GM18526 (cell line): Measurements from ENCODE around the gene CYTH1.

Source experiments
- POLR2A ChIP-seq: IDR thresholded peaks from 3 replicates; pipeline ENCODE4 v1.6.1; 2011; ENCODE audit not compliant: insufficient read length; ENCODE audit errors: extremely low read depth

Gene CYTH1

DNA sequence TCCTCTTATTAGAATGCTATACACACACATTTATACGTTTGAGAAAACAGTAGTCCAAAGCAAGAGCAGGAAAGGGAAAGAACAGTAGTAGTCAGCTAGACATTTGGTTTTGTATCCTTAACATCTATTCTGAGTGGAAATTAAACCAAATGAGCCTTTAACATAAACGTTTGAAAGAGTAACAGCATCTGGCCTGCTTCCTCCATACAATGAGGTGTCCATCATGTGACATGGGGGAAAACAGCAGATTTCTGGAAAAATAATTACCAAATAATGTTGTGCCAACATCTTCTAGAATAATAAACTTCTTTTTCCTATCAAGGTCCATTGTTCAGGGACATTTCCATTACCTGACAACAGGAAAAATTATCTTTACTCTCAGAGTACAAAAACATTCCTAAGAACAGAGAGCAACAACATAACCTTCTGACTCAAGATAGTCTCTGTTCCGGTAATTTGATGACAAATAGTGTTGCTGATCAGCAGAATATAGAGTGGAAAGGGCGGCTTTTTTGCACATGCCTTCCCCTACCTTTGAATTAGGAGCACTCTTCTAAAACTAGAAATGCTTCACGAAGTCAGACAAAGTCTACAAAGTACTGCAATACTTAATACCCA is 20.2 kb downstream of the CYTH1 start:
- no peak for TF ChIP-seq POLR2A

DNA sequence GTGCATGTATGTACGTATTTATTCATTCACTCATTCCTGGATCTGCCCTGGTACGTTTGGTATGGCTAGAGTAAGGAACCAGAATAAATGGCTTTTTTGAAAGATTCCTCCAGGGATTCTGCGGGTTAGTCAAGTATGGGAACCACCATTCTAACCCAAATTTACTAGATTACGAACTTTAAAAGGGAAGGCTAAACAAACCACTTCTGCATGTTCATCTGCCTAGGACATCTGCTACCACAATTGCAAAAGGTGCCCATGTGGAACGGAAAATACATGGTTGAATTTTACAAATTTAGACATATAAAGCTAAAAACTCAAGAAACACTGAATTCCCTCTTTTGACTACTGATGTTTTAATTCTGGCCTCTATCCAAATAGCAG is 22.1 kb downstream of the CYTH1 start:
- TF ChIP-seq POLR2A: no peak

DNA sequence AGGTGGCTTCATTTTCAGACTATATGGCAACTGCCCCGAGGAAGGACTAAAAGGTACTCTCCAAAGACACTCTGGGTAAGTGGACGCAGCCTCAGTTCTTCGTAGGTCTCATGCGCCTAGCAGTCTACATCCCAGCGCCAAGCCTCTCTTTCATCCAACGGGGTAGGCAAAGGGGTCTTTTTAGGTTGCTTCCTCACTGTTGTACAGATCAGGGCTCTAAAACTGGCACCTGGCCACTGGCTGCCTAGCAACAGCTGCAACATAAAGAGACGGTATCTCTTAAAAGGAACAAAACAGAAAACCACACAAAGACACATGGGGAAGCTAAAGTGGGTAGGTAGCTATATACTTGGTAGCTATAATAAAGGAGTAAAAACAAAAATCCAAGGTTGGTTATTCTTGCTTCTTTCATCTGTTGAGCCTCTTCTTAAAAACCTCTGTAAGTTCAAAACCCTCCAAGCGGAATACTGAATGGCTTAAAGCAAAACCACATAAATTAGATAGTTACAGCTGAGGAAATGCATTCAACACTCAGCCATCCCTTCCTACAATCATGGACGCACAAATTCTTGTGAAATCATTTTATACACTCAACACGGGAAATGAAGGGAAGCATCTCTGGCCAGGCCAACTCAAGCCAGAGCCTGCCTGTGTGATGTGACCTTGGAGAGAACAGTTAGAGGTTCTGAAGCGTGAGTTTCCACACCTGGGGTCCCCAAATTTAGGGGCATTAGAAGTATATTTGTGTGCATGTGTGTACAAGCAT is 22.7 kb downstream of the CYTH1 start:
- no peak for TF ChIP-seq POLR2A

DNA sequence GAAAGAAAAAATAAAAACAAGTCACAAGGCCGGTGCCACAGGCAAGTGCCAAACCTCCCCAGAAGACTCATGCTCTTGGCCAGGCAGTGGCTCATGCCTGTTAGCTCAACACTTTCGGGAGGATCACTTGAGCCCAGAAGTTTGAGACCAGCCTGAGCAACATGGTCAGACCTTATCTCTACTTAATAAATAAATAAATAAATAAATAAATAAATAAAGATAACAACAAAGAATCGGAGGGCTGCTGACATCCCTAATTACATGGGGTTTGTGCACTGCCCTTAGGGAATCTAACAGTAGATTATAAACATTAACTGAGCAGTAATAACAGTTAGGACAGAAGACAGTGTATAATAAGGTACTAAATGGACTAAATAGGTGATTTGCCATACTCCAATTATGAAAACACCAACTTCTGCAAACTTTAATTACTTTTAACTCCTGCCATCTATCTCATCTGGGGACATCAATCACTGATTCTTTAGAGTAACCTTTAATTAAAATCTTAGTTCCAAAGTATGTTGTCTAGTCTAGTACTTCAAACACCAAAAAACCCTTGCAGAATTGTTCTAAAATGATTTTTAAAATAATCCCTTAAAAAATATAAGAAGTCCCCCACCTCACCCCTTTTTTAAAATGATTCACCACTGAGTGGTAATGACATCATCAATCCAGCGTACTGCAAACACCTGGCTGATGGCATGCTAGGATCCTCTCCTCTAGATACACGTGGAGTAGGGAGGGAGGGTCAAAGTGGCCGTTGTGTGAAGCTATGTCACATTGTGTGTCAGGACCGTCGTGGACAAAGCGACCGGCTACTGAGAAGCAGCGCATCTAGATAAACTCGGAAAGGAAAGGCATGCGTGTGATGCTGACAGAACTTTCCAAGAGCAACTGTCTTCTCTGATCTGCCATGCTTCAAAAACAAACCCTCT is 28.5 kb downstream of the CYTH1 start:
- no peak for TF ChIP-seq POLR2A

DNA sequence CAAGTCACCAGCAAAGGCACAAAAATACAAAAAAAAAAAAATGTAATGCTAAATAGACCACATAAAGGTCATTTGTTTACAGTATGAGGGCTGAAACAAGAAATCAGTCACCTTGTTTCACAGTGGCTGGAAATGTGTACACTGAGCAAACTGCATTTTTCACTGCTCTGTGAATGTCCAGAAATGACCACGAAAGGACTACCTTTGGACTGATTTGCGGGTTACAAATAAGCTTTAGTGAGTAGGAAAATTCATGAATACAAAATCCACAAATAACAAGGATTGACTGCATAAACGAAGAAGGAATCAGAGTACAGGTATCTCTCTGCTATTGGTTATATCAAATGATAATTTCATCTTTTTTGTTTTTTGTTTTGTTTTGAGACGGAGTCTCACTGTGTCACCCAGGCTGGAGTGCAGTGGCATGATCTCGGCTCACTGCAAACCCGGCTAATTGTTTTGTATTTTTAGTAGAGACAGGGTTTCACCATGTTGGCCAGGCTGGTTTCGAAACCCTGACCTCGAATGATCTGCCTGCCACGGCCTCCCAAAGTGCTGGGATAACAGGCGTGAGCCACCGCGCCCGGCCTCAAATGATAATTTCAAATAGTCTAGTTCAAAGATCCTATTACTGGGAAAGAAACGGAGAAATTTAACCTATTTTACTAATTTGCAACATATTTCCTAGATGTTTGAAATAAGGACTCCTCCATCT is 30.5 kb downstream of the CYTH1 start:
- TF ChIP-seq POLR2A: no peak

DNA sequence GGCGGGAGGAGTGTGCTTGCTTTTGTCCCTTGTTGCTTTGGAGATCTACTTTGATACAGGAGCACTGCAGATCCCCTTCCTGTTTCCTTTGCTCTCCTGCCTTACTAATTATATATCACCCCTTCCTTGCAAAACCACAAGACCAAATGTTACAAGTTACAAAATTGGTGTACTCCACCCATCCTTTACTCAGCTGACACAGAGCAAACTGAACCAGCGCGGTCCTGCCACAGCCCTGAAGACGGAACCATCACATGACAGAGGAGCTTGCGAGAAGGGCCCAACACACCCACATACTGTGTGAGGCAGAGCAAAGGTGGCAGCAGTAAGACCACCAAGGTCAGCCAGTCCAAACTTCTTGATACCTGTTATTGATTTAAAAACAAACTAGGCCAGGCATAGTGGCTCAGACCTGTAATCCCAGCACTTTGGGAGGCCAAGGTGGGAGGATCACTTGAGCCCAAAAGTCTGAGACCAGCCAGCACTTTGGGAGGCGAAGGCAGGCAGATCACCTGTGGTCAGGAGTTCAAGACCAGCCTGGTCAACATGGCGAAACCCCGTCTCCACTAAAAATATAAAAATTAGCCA is 33.2 kb downstream of the CYTH1 start:
- TF ChIP-seq POLR2A: no peak

DNA sequence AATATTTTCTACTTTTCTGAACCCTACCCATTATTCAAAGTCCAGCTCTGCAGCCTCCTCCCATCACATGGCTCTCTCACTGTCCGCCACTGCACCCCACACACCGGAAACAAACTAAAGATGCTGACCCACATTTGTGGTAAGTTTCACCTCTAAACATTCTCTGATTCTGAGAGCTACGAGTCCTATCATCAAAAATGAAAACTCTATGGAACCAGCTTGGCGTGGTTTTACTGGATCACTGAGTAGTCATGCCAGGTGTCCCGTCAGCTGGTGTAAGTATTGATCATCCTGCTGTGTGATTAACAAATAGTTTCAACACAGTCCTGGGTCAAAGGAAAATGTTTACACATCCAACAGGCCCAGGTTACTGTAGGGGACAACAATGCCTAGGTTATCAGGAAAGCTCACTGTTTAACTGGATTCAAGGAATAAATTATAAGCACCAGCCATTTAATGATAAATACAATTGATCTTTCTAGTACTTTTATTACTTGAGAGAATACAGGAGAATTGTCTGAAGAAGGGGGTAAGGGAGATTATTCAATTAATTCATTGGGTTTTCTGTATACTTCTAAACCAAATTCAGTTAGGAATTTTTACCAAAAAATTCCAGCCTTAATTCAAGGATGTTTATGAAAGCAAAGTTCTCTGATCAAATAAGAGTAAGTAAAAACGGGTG is 33.9 kb downstream of the CYTH1 start:
- no peak for TF ChIP-seq POLR2A

DNA sequence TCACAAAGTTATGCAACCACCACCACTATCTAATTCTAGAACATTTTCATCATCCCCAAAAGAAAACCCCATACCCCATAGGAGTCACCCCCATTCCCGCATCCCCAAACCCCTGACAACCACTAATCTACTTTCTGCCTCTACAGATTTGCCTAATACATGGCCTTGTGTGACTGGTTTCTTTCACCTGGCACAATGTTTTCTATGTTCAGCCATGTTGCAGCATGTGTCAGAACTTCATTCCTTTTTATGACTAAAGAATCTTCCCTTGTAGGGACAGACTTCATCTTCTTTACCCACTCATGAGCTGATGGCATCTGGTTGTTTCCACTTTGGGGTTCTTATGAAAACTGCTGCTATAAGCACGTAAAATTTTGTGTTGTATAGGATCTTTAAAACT is 34.6 kb downstream of the CYTH1 start:
- TF ChIP-seq POLR2A: no peak

DNA sequence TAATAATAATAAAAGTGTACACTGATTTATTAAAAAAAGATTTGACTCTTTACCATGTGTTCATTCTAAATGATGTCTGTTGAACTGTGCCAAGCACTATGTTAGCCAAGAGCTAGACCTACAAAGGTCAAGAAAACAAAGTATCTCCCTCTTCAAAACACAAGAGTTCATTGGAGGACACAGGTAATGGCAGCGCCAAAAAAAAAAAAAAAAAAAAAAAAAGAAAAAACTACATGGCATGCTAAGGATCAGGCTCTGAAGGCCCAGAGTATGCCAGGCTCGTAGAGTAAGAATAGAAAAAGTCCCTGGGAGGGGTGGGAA is 35.2 kb downstream of the CYTH1 start:
- TF ChIP-seq POLR2A: no peak

DNA sequence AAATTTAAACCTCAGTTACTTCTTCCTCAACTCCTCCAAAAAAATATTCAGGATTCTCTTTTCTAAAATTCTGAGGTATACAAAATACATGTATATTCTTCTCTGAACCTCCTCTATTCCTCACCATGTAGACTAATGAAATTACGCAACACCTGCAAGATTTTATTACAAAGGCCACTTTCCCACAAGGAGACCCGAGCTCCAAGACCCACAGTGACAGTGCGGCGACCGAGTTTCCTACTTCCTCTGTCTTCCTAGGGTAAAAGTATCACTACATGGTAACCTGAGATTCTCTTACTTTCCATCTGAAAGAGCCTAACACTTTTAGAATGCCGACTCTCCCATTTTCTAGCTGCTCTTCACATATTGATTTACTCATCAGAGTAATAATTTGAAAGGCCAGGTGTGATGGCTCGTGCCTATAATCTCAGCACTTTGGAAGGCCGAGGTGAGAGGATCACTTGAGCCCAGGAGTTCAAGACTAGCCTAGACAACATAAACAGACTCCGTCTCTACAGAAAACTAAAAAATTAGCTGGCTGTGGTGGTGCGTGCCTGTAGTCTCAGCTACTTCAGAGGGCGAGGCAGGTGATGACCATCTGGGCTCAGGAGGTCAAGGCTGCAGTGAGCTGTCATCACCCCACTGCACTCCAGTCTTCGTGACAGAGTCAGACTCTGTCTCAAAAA is 35.7 kb downstream of the CYTH1 start:
- no peak for TF ChIP-seq POLR2A

DNA sequence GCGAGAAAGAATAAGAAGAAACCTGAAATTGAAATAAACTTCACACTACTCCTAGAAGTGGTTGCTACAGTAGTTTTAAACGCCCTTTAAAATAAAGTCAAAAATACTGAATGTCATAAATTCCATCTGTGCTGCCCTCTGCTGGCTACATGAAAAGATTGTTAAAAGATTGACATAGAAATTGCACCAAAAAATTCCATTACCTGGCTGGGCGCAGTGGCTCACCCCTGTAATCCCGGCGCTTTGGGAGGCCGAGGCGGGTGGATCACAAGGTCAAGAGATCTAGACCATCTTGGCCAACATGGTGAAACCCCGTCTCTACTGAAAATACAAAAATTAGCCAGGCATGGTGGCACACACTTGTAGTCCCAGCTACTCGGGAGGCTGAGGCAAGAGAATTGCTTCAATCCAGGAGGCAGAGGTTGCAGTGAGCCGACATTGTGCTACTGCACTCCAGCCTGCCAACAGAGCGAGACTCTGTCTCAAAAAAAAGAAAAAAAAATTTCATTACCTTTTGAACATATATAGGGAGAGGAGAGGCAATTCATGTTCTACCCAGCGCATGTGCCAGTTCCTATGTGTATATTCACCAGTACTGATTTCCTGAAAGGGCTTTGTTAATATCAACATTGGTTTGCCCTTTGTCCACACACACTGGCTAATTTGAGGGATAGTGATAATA is 36.5 kb downstream of the CYTH1 start:
- no peak for TF ChIP-seq POLR2A

DNA sequence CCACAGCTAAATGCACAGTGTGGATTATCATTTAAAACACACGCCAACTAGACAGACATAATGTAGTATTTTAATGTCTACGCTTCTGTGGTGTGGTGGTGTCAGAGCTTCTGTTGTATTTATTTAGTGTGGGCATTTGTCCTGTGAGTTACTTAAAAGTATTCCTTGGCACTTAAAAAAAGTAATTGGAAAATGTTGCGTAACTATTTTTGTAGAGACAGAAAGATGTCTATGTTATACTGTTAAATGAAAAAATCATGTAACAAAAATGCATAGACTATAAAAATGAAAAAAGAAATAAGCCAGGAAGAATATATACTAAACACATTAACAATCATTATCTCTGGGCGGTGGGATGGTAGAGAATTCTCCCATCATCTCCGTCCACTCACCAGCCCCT is 39.2 kb downstream of the CYTH1 start:
- no peak for TF ChIP-seq POLR2A

DNA sequence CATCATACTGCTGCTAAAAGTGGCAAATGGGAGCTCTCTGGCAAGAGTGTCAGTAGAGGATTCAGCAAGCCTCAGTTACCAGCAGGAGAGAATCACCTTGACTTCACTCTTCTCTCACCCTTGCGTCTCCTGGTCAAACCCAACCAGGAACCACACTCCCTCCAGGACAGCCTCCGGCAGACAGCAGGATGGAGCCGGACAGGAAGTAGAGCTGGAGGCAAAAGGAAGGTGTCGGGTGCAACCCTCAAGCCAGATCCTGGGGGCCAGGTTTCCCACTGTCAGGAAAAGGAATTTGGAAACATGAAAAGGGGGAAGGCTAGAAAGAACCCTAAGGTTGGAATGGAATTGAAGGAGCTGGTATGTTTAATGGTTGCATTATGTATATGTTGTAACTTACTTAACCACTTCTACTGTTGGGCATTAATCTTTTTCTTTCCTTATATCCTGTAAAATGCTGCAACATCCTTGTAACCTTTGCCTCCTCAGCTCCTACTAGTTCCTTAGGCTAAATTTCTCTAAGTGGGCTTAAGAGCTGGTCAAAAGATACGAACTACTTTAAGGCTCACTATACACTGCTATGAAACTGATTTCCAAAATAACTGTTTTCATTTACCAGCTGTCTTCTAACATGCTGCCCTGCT is 40.3 kb downstream of the CYTH1 start:
- TF ChIP-seq POLR2A: no peak
